NAMALWA (cell line): Measurements from ENCODE around the gene C20orf204.

ENCODE experiments used
- DNase-seq: peaks from one replicate; pipeline ENCODE4 v3.0.0-alpha.2; 2015; ENCODE audit warnings: low spot score

Gene C20orf204

GRCh38 chr20:64027981-64028685 lies 7.8 kb upstream of the C20orf204 start:
- DNase-seq: no peak

DNA sequence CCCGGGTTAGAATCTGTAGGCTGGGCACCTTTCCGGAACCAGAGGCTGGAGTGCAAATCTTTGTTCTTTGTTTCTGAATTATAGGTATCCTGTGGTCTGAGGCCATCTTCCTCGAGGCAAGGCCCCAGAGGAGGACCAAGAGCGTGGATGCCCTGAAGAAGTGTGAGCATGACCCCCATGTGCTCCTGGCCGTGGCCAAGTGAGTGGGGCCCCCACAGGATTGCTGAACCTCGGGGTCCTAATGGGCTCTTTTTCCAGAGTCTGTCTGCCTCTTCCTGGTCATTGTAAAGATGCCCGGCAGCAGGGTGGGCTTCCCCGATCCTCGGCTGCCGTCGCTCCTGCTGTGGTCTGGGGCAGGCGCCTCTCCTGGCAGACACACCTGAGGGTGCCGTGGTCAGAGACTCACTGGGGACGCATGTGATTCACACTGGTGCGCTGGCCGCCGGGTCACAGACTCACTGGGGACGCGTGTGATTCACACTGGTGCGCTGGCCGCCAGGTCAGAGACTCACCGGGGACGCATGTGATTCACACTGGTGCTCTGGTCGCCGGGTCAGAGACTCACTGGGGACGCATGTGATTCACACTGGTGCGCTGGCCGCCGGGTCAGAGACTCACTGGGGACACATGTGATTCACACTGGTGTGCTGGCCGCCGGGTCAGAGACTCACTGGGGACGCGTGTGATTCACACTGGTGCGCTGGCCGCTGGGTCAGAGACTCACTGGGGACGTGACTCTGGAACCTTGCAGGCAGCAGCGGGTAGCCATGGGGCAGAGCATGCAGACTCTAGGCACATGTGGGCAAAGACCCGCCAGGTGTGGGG lies 6.5 kb upstream of the C20orf204 start:
- DNase-seq: no peak

DNA sequence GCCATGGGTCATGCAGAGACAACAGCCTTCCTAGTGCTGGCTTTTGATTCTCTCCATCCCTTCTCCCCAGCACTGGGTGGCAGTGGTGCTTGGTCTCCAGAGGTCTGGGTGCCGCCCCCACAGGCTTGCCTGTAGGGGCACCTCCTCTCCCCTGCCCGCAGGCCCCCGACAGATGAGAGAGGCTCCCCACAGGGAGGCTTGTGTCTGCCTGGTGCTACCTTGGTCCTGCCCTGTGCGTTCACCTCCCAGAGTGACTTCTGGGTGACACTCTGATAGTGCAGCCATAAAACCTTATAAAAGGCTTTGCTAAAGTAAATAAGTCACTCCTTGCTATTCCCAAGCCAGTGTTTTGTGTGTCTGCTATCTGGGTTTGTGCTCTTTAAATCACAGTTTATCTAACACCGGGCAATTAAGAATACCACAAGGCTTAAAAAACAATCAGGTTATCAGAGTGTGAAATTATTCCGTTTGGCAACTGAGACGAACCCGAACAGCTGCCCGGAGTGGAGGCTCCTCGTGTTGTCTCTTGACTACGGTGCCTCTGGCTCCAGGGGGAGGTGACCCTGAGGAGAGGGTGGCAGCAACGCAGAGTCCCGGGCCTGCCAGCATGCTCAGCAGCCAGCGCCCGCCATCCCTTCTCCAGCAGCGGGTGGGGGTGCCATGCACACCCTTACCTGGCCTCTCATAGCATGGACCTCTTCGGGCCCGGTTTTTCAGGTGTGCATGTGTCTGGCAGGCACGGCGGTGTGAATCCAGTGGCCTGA lies 5.4 kb upstream of the C20orf204 start:
- no peak for DNase-seq

DNA sequence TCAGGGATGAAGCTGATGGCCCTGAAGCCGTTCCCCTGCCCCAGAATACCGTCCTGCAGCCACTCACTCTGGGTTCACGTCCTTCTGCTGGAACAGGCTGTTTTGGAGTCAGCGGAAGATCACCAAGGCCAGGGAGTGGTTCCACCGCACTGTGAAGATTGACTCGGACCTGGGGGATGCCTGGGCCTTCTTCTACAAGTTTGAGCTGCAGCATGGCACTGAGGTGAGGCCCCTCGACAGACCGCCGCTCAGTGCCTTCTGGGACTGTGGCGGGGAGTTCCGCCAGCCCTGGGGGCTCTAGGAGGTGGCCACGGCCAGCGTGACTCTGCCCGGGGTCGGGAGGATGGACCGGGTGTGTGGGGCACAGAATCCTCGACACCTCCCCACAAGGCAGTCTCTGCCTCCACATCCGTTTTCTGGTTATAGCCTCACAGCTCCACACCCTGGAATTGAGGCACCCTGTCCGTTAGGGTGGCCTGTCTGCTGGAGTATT lies 4.1 kb upstream of the C20orf204 start:
- no peak for DNase-seq

DNA sequence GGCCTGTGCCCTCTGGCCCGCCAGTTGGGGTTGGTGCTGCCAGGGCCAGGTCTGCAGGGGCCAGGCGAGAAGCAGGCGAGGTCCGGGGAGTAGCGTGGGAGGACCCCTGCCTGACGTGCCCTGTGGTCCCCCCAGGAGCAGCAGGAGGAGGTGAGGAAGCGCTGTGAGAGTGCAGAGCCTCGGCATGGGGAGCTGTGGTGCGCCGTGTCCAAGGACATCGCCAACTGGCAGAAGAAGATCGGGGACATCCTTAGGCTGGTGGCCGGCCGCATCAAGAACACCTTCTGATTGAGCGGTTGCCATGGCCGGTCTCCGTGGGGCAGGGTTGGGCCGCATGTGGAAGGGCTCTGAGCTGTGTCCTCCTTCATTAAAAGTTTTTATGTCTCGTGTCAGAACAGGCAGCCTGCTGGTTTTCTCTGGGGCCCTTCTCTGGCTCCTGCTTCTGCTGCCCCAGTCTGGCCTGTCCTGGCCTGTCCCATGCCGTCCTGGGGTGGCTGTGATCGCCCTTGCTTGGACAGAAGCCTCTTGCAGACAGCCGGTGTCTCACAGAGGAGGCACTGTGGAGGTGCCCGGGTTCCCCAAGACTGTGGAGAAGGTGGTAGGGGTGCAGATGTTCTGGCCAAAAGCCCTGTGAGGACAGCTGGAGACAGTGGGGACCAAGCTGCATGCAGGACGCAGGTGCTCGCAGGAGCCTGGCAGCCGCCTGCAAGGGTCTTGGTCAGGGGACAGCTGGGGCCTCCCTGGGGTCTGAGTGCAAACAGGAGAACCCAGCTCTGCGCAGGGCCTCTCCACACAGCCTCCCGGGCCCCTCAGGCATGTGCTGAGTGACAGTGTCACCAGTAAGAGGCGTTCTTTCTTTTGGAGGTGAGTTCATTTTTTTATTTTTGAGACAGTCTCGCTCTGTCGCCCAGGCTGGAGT lies 3.0 kb upstream of the C20orf204 start:
- no peak for DNase-seq

DNA sequence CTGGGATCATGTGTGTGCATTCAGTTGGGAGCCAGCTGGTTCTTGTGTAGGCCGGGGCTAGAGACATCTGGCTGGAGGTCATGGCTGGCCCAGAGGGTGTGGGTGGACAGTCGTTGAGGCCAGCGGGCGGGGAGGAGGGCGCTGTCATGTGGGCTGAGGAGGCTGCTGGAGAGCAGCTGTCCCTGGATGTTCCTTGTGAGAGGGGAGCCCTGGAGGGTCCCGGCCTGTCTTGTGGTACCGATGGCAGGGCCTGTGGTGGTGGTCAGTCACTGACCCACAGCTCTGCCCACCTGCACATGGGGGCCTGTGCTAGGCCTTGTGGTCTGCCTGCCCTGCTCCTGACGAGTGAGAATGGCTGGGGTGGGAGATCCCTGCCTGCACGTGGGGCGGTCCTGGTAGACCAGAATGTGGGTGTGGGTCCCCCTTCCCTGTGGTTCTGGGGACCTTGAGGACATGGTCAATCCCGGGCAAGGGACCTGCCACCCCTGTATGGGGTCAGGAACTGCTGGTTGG lies 1.9 kb upstream of the C20orf204 start:
- no peak for DNase-seq

DNA sequence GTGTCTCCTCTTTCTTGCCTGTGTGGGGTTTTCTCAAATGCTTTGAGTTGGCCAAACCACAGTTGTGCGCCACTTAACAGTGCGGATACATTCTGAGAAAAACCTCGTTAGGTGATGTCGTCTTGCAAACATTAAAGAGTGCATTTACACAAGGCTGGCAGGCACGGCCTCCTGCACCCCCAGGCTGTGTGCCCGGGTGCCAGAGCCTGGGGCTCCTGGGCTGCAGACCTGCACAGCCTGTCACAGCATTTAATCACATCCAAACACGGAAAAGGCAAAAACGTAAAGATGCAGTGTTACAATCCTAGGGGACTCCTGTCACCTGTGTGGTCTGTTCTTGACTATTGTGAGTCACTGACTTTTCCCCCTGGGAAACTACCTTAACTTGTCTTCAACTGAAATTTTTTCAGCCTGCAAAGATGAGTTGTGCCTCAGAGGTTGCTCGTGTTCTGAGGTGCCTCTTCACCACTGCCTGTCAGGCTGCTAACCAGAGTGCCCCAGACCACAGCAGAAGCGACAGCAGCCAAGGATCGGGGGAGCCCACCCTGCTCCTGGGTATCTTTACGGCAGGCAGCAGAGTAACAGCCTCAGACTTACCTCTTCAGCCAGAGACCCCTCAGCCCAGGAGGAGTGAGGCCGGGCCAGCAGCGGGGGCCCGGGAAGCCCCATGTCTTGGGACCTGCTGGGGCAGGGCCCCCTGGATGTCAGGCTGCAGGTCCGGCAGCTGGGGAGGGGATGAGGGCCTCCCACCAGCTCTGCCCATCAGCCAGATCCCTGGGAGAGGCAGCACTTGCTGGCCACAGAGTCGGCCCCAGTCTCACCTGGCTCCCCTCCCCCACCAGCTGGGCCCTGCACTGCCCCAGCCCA lies 683 bp upstream of the C20orf204 start:
- DNase-seq: no peak

DNA sequence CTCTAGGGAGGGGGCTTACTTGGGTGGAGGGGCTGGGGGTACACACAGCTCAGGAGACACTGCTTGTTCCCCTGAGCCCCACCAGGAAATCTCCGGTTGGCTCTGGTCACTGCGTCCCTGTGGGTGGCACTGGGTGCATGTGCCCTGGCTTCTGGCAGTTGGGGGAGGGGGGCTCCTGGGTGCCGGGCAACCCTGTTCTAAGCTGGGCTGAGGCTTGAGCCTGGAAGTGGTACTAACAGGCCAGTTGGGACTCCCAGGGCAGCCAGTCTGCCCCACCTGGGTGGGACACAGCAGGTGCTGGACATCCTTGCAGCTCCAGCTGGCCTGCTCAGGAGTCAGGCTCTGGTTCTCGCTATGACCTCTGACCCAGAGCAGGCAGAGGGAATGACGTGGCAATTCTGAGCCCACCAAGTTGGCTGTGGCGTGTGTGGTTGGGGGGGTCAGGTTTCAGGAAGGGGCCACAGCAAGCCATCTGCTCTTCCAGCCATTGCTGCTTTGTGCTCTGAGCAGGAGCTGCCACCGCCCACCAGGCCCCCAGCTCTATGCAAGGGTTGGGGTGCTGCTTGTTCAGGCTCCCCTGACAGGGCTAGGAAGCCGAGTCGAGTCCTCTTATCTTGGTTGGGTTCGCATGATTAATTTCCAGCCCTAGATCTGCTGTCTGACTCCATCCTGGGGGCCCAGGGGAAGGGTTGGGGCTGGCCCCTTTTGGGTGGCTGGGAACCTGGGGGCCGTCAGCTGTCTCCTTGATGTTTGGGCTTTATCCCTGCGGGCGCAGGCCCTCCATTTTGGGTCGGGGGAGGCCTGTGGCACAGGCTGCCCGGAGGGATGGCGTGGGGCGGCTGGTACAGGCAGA lies 590 bp downstream of the C20orf204 start:
- no peak for DNase-seq

GRCh38 chr20:64037199-64037497 lies 1.2 kb downstream of the C20orf204 start:
- no peak for DNase-seq

GRCh38 chr20:64037498-64038213 lies 1.7 kb downstream of the C20orf204 start:
- no peak for DNase-seq

GRCh38 chr20:64038224-64038564 lies 2.2 kb downstream of the C20orf204 start:
- DNase-seq: no peak

GRCh38 chr20:64038565-64039292 lies 2.7 kb downstream of the C20orf204 start:
- peak; percentile 77 for DNase-seq

DNA sequence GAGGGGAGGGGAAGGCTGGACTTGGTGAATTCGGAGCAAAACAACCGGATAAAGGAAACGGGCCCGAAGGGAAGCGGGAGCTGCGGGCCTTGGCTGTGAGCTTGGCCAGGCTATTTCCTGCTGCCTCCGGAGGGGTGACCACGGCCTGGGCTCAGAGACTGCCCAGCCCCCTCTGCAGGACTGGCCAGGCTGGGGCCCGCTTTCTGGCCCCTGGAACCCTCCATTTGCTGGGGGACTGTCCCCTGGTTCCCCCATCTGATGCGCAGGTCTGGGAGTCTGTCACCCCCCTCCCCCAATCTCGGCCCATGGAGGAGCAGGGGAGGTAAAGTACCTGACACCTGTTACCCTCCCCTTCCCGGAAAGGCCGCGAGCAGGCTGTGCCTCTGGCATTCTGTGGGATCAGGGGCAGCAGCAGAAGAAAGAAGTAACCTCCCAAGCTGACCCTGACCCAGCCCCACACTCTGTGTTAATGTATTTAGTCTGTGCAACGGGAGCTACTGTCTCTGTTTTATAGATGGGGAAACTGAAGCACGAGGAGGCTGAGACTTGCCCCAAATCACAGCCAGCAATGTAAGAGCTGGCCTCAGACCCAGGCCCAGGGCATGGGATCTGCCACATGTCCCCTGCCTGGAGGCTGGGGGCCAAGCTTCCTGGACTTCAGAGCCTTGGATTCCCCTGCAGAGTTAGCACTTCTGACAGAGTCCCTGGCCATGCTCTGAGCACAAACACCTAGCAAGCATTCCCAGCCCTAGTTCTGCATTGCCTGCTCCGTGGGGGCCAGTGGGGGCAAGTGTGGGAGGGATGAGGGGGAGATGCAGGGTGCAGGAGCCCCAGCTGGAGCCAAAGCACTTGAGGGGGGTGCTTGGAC lies 3.5 kb downstream of the C20orf204 start:
- no peak for DNase-seq

DNA sequence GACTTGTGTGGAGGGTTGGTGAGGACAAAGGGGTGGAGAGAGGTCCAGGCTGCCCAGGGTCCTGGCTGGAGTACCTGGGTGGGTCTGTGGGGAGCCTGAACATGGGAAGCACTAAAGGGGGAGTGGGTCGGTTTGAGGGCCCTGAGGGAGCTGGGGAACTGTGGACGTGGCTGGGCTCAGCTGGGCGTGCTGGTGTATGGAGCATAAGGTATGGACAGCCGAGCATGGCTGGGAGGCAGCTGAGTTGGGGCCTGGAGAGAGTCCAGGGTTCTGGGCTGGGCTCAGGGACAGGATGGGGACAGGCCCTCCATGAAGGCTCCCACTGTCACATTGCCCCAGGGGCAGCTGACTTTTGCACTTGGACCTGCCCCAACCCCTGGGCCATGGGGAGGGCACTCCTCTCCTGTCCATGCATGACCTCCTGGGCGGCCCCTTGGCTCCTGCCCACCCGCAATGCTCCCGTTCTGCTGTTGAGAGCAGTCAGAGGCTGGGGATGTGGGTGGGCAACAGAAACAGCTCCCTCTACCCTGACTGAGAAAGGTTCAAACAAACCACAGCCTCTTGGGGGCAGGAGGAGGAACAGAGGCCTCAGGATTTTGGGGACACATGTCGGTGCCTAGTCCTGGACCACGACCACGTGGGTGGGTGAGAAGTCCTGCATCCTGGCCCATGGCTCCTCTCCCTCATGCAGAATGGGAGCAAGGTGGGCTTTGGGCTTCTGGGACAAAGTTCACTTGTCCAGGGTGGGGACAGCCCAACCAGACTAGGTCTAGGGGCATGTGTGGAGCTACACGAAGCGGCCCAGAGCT lies 4.5 kb downstream of the C20orf204 start:
- no peak for DNase-seq

- no peak for DNase-seq
Observed at GRCh38 chr20:64041040-64041780, 5.2 kb downstream of the C20orf204 start.

DNA sequence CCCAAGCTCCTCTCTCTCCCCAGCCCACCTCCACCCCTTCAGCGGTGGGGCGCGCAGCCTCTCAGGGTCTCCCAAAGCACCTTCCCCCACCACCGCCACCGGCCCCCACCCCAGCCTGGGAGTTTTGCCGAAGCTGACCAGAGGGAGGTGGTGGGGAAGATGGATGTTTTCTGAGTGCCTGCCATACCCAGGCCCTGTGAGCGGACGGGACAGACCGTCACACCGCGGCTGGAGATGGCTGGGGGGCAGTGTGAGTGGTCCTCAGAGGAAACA lies 5.7 kb downstream of the C20orf204 start:
- DNase-seq: no peak
